ENCODE data around the gene SALL2.
A peak's percentile ranks its signal among the peaks of the same experiment; 100 is the strongest.

Gene SALL2

GRCh38 chr14:21528381-21529348 lies 2.5 kb upstream of the SALL2 start:
- no peak for DNase-seq (ENCODE audit: low spot score)

GRCh38 chr14:21527318-21527679 lies 1.2 kb upstream of the SALL2 start:
- no peak for DNase-seq (ENCODE audit: low spot score)

GRCh38 chr14:21526672-21527317 lies 649 bp upstream of the SALL2 start:
- DNase-seq (ENCODE audit: low spot score): peak; percentile 58

- peak; percentile 69 for DNase-seq (ENCODE audit: low spot score)
Observed at GRCh38 chr14:21525571-21525961, 580 bp downstream of the SALL2 start.

GRCh38 chr14:21524575-21525490 lies 1.3 kb downstream of the SALL2 start:
- DNase-seq (ENCODE audit: low spot score): no peak

GRCh38 chr14:21523203-21523602 lies 2.9 kb downstream of the SALL2 start:
- no peak for DNase-seq (ENCODE audit: low spot score)

- no peak for DNase-seq (ENCODE audit: low spot score)
Observed at GRCh38 chr14:21521501-21521900, 4.6 kb downstream of the SALL2 start.

- DNase-seq (ENCODE audit: low spot score): no peak
Observed at GRCh38 chr14:21520767-21521166, 5.4 kb downstream of the SALL2 start.

GRCh38 chr14:21518725-21519124 lies 7.4 kb downstream of the SALL2 start:
- DNase-seq (ENCODE audit: low spot score): no peak

GRCh38 chr14:21514341-21514740 lies 11.8 kb downstream of the SALL2 start:
- DNase-seq (ENCODE audit: low spot score): no peak

- DNase-seq (ENCODE audit: low spot score): peak; percentile 100
Observed at GRCh38 chr14:21510735-21511657, 15.2 kb downstream of the SALL2 start, which contains the start of gene METTL3. Gene METTL3, minus strand, starts transcription at chr14:21511340. Its CDS starts 117 bp downstream, at chr14:21511223.

- DNase-seq (ENCODE audit: low spot score): no peak
Observed at GRCh38 chr14:21509432-21510143, 16.6 kb downstream of the SALL2 start.

GRCh38 chr14:21506557-21506956 lies 19.6 kb downstream of the SALL2 start:
- DNase-seq (ENCODE audit: low spot score): no peak

- DNase-seq (ENCODE audit: low spot score): no peak
Observed at GRCh38 chr14:21505012-21505553, 21.1 kb downstream of the SALL2 start.

GRCh38 chr14:21503376-21503775 lies 22.8 kb downstream of the SALL2 start:
- DNase-seq (ENCODE audit: low spot score): no peak

- no peak for DNase-seq (ENCODE audit: low spot score)
Observed at GRCh38 chr14:21501568-21501967, 24.6 kb downstream of the SALL2 start.

- peak; percentile 61 for DNase-seq (ENCODE audit: low spot score)
Observed at GRCh38 chr14:21498540-21499526, 27.3 kb downstream of the SALL2 start.

- no peak for DNase-seq (ENCODE audit: low spot score)
Observed at GRCh38 chr14:21496453-21496852, 29.7 kb downstream of the SALL2 start.

Measured in cerebellar cortex (tissue), 1 donor.